A673 (cell line): Measurements from ENCODE around the gene ATP5F1E. TPM values are rescaled to one million over a fixed set of nuclear protein-coding genes. Genes with fewer than 3 reads are reported as not detected.

Source experiments
- BruUV-seq: library from RNA; stranded (reverse); fragments of 400-500 nt; replicated peaks from 2 replicates; lab custom pipeline; 2021; lab: Mats Ljungman, UMichigan
- CTCF ChIA-PET: fragments of 300-600 bp; sonication (Branson Sonifier 250); formaldehyde crosslinking; loops from one replicate; lab custom pipeline; 2022; ENCODE audit warnings: antibody characterized with exemption; lab: Charles Lee
- POLR2A ChIA-PET: fragments of 300-600 bp; sonication (Branson Sonifier 250); formaldehyde crosslinking; loops from one replicate; lab custom pipeline; 2022; ENCODE audit warnings: antibody characterized with exemption; ENCODE audit not compliant: low non-redundant PET; lab: Charles Lee
- DNase-seq: peaks from one replicate; pipeline ENCODE4 v3.0.0-alpha.2; 2015; ENCODE audit warnings: low spot score
- H3K27ac ChIP-seq: fragments of 200-600 bp; sonication (generic); 2 replicates; pipeline ENCODE4 v1.5.1; 2016; ENCODE audit warnings: mixed run types, low read depth, mild to moderate bottlenecking, mixed read lengths, antibody characterized with exemption, low read length; ENCODE audit not compliant: poor library complexity, severe bottlenecking
- H3K27me3 ChIP-seq: fragments of 200-600 bp; sonication (generic); replicated peaks from 2 replicates; pipeline ENCODE4 v1.6.1; 2017; ENCODE audit warnings: mixed run types, low read depth, mild to moderate bottlenecking, mixed read lengths, antibody characterized with exemption, low read length; ENCODE audit not compliant: insufficient read depth, poor library complexity
- H3K36me3 ChIP-seq: fragments of 200-600 bp; sonication (generic); 2 replicates; pipeline ENCODE4 v1.6.1; 2016; ENCODE audit warnings: mixed run types, mild to moderate bottlenecking, mixed read lengths, antibody characterized with exemption, low read length; ENCODE audit not compliant: insufficient read depth, poor library complexity, severe bottlenecking
- H3K4me1 ChIP-seq: fragments of 200-600 bp; sonication (generic); 2 replicates; pipeline ENCODE4 v1.6.1; 2017; ENCODE audit warnings: mixed run types, mild to moderate bottlenecking, mixed read lengths, antibody characterized with exemption, low read length; ENCODE audit not compliant: insufficient read depth, poor library complexity, severe bottlenecking
- H3K4me3 ChIP-seq: fragments of 200-600 bp; sonication (generic); 2 replicates; pipeline ENCODE4 v1.5.1; 2016; ENCODE audit warnings: low read depth, mixed run types, mild to moderate bottlenecking, mixed read lengths, low read length; ENCODE audit not compliant: poor library complexity, severe bottlenecking
- H3K9me3 ChIP-seq: fragments of 200-600 bp; sonication (generic); 2 replicates; pipeline ENCODE4 v1.6.1; 2016; ENCODE audit warnings: mixed run types, low read depth, mild to moderate bottlenecking, mixed read lengths, antibody characterized with exemption, low read length; ENCODE audit not compliant: poor library complexity, severe bottlenecking
- CTCF ChIP-seq: fragments of 300-800, 200-600 bp; sonication (generic); conservative IDR thresholded peaks from 2 replicates; pipeline ENCODE4 v1.5.1; 2017; ENCODE audit warnings: low read depth, mild to moderate bottlenecking, antibody characterized with exemption, low read length, moderate library complexity, mixed read lengths
- EZH2 ChIP-seq: fragments of 200-600 bp; sonication (generic); IDR thresholded peaks from 2 replicates; pipeline ENCODE4 v1.6.1; 2017; ENCODE audit warnings: borderline replicate concordance, low read depth, mild to moderate bottlenecking, mixed read lengths, antibody characterized with exemption, low read length; ENCODE audit not compliant: poor library complexity, severe bottlenecking
- intact Hi-C: fragments of 100-400 bp; cut with micrococcal nuclease; formaldehyde crosslinking; loops from one replicate; pipeline ENCODE4 v1.10.0; 2022; ENCODE audit not compliant: unreplicated experiment
- total RNA-seq: library from RNA; stranded (reverse); gene quantifications from 2 replicates; pipeline ENCODE4 v1.2.3, GENCODE V29; 2021

The ATP5F1E gene
- total RNA-seq, 1 experiment from 2014 or later, result 76.8 TPM

GRCh38 chr20:59001449-59002171 is 30.5 kb downstream of the ATP5F1E start:
- CTCF ChIA-PET, result no interaction called here
- no peaks in the 10 kb centered on the region for H3K27me3 ChIP-seq
- BruUV-seq, result no TSS peak
- no peaks in the 10 kb centered on the region for H3K36me3 ChIP-seq
- TF ChIP-seq EZH2, result no peak
- no peak for TF ChIP-seq CTCF
- intact Hi-C loops, result no loop called here
- DNase-seq, result no peak
- H3K4me1 ChIP-seq, result peaks cover 8% of the 10 kb centered on the region
- no peak overlapping the region for H3K4me3 ChIP-seq
- H3K27ac ChIP-seq, result no peak overlapping the region
- POLR2A ChIA-PET, result no interaction called here
- H3K9me3 ChIP-seq, result no peaks in the 10 kb centered on the region

- intact Hi-C loops, result no loop called here
- ChIA-PET POLR2A (interaction anchor here (0.6 kb wide), 1 partner anchor 1778 kb away, joined by 3 read pairs; no protein-coding TSS in a partner anchor), CTCF (no interaction called here)
- TF ChIP-seq EZH2, result no peak
- H3K9me3 ChIP-seq, result no peaks in the 10 kb centered on the region
- no peak for DNase-seq
- no TSS peak for BruUV-seq
- H3K27me3 ChIP-seq, result no peaks in the 10 kb centered on the region
- H3K36me3 ChIP-seq, result peaks cover 2% of the 10 kb centered on the region
- H3K4me1 ChIP-seq, result peaks cover 8% of the 10 kb centered on the region
- H3K4me3 ChIP-seq, result no peak overlapping the region
- no peak overlapping the region for H3K27ac ChIP-seq
These were observed 31.1 kb downstream of the ATP5F1E start for GRCh38 chr20:59001068-59001448.

- Histone ChIP-seq H3K27me3 (no peaks in the 10 kb centered on the region), H3K4me3 (no peak overlapping the region), H3K27ac (no peak overlapping the region), H3K9me3 (no peaks in the 10 kb centered on the region), H3K36me3 (peaks cover 10% of the 10 kb centered on the region), H3K4me1 (peaks cover 6% of the 10 kb centered on the region)
- TF ChIP-seq CTCF, result no peak
- no peak for TF ChIP-seq EZH2
- POLR2A ChIA-PET, result interaction anchor here (0.6 kb wide), 1 partner anchor 1779 kb away, joined by 3 read pairs; no protein-coding TSS in a partner anchor
- intact Hi-C loops, result no loop called here
- no TSS peak for BruUV-seq
- CTCF ChIA-PET, result no interaction called here
- DNase-seq, result no peak
These were observed 31.8 kb downstream of the ATP5F1E start for GRCh38 chr20:59000326-59000725.
